ENCODE measurements around the gene DOCK8.
A peak's percentile ranks its signal among the peaks of the same experiment; 100 is the strongest.
"Not testable (repeated sequence)": the region's sequence is repeated elsewhere in the genome, so short reads cannot be mapped to it uniquely, and the experiment has no call there.

Gene DOCK8

DNA sequence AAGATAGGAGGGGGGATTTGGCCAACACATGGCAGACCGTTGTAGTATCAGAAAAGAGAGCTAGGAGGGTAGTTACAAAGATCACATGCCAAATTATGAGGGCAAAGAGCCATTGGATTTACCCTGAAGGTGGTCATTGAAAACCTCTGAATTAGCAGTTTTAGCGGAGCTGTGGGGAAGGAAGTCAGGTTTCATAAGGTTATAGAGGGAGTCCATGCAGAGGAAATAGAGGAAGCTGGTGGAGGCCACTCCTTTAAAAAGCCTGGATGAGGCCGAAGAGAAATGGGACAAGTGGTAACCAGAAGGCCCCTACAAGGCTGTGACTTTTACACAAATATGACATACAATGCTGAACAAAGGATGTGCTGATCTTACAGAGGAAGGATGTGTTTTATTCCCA lies 13.2 kb downstream of the DOCK8 start:
- DNase-seq = no peak

DNA sequence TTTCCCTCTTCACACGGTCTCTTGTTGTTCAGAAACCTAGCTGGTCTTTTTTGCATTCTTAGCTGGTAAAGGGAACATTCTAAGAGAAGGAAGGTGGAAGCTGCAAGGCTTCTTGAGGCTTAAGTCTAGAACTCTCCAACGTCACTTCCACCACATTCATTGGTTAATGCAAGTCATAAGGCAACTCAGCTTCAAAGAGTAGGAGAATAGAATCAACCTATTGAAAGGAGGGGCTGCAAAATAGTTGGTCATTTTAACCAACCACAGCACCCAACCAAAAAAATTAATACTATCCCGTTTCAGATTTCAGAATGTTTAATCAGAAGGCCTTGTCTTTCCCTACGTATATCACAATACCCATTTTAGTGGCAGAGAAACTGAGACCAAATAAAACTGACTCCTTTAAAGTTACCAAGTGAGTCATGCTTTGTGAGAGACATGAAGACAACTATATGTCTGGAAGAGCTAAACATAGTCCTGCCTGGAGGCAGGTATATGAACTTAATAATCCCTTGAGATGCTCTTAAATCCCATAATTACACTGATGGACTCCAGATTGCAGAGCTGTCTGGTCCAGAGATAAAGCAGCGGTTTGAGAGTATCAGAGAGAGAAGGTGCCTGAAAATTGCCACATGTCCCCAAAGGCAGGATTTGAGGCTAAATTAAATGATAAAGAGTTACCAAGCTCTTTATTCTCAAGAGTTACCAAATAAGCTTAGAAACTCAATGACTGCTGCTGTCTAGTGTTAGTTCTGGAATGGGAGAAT lies 14.4 kb downstream of the DOCK8 start:
- DNase-seq = no peak

DNA sequence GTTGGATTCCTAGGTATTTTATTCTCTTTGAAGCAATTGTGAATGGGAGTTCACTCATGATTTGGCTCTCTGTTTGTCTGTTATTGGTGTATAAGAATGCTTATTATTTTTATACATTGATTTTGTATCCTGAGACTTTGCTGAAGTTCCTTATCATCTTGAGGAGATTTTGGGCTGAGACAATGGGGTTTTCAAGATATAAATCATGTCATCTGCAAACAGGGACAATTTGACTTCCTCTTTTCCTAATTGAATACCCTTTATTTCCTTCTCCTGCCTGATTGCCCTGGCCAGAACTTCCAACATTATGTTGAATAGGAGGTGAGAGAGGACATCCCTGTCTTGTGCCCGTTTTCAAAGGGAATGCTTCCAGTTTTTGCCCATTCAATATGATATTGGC lies 17.0 kb downstream of the DOCK8 start:
- not testable (repeated sequence) for DNase-seq

GRCh38 chr9:233708-234107 lies 19.0 kb downstream of the DOCK8 start:
- not testable (repeated sequence) for DNase-seq

DNA sequence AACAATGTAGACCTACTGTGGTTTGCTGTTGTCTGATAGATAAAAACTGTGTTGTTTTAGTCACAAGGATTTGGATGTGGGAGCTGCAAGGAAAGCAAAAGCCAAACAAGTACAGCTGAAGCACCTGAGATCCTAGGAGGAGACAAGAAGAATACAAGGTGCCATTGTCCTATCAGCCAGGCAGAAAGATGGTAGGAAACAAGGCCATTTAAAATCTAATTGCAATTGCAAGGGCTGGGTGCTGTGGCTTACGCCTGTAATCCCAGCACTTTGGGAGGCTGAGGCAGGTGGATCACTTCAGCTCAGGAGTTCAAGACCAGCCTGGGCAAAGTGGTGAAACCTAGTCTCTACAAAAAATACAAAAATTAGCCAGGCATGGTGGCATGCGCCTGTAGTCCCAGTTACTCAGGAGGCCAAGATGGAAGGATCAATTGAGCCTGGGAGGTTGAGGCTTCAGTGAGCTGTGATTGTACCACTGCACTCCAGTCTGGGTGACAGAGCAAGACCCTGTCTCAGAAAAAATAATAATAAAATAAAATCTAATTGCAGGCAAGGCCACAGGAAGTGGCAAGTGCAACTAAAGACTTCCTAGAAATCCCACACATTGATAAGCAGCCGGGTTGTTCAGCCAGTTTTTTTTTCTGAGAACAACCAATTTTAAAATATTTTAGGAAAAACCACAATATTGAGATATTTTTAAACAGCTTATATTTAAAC lies 22.6 kb downstream of the DOCK8 start:
- DNase-seq = no peak

DNA sequence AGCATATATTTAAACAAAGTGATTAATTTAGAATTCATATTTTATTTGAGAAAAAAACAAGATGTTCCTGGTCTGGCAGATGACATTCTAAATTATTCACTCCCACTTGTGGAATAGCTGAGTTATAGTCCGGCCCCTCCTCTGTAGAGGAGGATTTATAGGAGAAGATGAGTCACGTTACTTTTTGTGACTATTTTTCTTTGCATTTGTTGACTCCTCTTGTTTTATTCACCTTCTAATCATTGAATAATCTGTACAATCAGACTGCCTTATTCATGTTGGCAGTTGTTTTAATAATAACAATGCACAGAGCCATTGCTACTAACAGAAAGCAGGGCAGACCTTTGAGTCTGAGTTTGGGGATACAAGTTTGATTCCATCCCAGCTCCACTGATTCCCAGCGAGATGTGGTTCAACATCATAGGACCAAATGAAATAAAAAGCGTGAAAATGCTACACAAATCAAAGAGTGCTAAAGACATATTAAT lies 23.2 kb downstream of the DOCK8 start:
- DNase-seq = no peak

DNA sequence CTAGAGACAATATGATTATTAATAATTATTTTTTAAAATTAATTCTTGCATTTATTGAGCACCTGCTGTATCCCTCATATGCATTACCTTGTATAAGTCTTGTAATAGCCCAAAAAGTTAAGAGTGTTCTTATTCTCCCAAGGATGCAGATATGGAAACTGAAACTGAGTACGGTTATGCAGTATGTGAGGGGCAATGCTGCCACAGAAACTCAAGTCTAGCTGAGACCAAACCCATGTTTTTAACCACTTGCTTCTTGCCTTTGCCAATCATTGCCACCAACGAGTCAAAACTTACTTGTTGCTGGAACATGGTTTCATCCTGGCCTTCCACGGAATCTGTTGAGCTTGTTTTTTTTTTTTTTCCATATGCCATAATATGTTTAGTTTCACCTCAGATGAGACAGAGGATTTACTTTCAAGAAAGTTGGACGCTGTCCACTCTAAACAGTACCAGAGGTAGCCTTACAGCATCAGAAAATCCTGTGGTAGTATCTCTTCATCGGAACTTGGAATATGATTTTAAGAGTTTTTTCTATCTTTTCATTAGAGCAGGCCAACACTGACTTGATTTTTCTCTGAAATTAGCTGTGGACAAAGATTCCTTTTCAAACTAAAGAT lies 27.9 kb downstream of the DOCK8 start:
- no peak for DNase-seq

- no peak for DNase-seq
Measured at GRCh38 chr9:248278-248961, 33.8 kb downstream of the DOCK8 start.

GRCh38 chr9:249025-249424 lies 34.4 kb downstream of the DOCK8 start:
- DNase-seq = peak; percentile 21

- no peak for DNase-seq
Measured at GRCh38 chr9:250039-250438, 35.4 kb downstream of the DOCK8 start.

- DNase-seq = no peak
Measured at GRCh38 chr9:250625-251024, 36.0 kb downstream of the DOCK8 start.

- no peak for DNase-seq
Measured at GRCh38 chr9:251398-251797, 36.7 kb downstream of the DOCK8 start.

DNA sequence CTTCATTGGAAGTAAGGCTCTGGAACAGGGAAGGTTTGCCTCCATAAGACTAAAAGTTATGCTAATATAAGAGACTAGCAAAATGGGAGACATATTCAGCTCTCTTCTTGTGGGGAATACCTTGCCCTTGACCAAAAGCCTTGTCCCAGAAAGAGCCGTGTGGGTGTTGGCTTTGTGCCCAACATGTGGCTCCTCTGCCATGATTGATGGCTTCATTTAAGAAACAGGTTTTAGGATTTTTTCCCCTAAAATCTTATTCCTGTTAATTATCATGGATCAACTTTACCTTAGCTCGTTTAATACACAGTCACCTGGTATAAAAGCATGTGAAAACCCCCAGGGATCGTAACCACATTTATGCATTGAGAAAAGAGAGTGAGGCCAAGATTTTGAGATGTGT lies 38.9 kb downstream of the DOCK8 start:
- no peak for DNase-seq

- no peak for DNase-seq
Measured at GRCh38 chr9:254516-254915, 39.9 kb downstream of the DOCK8 start.

DNA sequence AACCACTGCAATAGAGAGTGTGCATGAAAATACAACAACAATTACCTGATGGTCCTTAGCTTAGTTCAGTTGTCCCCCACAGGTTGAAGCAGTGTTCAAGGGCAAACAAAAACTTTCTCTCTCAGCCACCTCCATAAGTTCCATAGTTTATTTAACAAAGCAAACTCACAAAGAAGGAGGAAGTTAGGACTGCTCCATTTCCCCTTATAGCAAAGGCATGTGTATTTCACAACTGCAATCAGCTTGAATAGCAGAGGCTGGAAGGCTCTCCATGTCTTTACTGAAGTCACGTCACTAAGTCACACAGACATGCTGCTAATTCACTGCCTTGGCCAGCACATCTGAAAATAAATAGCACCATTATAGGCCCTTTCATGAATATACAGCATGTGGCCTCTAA lies 43.3 kb downstream of the DOCK8 start:
- no peak for DNase-seq

DNA sequence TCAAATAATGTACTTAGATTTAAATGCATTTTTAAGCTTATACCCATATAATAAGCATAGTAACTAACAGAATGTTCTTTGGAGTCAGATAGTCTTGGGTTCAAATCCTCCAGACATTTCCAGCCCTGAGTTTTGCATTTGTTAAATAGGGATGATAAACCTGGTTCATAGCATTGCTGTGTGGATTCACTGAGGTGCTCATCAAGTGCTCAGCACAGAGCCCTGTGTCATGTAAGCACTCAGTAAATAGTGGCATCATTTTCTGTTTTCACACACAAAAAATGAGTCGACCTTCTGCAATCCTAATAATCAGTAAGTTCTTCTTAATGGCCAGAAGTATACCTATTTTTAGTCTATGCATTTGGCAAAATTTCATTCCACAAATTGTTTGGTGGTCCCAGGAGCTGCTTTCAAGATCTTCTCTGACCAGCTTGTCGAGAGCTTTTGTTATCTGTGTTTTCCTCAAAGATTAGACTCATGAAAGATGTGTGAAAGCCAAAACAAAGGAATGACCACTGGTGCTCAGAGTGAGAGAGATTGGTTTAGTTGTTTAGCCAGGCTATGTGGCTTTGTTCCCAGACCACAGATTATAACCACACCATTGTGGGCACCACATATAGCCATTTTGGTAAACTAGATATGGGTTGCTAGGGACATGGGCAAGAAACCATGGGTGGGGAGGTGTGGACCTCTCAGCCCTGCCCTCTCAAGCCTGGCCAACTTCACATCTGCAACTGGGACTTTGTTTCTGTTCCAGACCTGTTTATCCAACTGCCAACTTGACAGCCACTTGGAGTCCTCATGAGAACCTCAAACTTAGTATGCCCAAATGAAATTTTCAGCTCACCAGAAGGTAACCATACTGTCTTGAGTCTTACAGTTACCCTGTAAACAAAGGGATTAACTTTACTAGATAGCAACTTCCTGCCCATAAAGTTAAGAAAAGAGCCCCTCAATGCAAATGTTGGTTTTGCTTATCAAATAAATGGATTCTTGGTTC lies 45.0 kb downstream of the DOCK8 start:
- DNase-seq = no peak

DNA sequence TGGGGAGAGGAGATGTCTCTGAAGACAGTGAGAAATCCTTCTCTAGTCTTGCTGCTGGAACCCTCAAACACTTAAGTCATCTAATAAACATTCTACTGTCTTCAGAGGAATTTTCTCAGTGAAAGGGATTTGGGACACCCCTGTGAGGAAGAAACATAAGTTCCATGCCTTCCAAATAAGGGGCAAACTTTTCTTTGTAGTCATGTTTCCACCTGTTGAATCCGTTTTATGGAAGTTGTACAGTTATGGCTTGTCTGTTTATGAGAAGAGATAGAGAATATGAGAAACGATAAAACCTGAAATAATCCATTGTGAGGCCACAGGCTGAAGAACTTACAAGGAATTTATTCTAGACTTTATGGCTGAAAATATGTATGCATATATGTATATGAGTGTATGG lies 49.6 kb downstream of the DOCK8 start:
- DNase-seq = no peak

- DNase-seq = no peak
Measured at GRCh38 chr9:265209-265870, 50.7 kb downstream of the DOCK8 start.

GRCh38 chr9:266228-266627 lies 51.6 kb downstream of the DOCK8 start:
- DNase-seq = no peak

DNA sequence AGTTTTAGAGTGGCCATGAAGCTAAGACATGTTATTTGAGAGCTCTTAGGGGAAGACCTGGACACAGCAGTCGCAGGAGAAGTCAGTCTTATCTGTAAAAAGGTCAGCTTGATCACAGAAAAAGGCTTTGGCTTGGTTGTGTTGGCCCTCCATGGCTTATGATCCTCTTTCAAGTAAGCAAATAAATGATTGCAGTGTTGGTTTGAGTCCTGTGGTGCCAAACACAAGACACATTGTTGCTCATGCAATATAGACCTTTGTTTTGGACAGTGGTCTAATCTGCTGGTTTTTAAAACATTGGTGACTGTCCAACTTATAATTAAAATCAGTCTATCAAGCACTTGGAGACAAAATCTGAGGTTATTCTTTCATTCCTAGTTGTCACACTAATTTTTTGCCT lies 54.0 kb downstream of the DOCK8 start:
- DNase-seq = no peak

DNA sequence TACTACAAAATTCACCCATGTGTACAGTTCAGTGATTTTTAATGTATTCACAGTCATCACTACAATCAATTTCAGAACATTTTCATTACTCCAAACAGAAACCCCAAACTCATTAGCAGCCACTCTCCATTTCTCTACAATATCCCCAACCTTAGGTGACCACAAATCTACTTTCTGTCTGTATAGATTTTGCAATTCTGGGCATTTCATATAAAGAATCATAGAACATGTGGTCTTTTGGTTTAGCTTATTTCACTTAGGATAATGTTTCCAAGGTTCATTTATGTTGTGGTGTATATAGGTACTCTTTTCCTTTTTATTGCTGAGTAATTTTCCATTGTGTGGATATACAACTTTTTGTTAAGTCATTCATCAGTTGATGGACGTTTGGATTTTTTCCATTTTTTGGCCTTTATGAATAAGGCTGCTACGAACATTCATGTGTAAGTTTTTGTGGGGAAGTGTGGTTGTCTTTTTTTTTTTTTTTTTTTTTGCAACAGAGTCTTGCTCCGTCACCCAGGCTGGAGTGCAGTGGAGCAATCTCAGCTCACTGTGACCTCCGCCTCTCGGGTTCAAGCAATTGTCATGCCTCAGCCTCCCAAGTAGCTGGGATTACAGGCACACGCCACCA lies 54.5 kb downstream of the DOCK8 start:
- peak; percentile 40 for DNase-seq
